Thoracic aorta (tissue), 2 donors: ENCODE measurements around the gene ST7. TPM values are rescaled to one million over a fixed set of nuclear protein-coding genes. Genes with fewer than 3 reads are reported as not detected.
A peak's percentile ranks its signal among the peaks of the same experiment; 100 is the strongest.

Source experiments
- ATAC-seq: fragments of 150-250 bp; one replicate; pipeline ENCODE4 v1.8.0; 2017; ENCODE audit warnings: low read depth; ENCODE audit not compliant: insufficient number of reproducible peaks, low FRiP score
- DNase-seq: peaks from one replicate; pipeline ENCODE4 v3.0.0-alpha.2; 2020; ENCODE audit warnings: low spot score
- H3K27ac ChIP-seq, 2 donors: fragments of 200-600 bp; sonication (generic); 1 replicate in 1 of 2; 2 replicates in 1 of 2; pipeline ENCODE4 v1.5.1; 2016; ENCODE audit warnings: mild to moderate bottlenecking in 2 of 2, moderate library complexity in 2 of 2
- H3K27me3 ChIP-seq: fragments of 200-600 bp; sonication (generic); replicated peaks from 2 replicates; pipeline ENCODE4 v1.6.0; 2016; ENCODE audit warnings: mild to moderate bottlenecking; ENCODE audit not compliant: insufficient read depth
- H3K36me3 ChIP-seq: fragments of 200-600 bp; sonication (generic); one replicate; pipeline ENCODE4 v1.5.1; 2016
- H3K4me1 ChIP-seq, 2 donors: fragments of 200-600 bp; sonication (generic); 1 replicate in 1 of 2; 2 replicates in 1 of 2; pipeline versions ENCODE4 v1.5.1 to v1.6.0; 2016; ENCODE audit warnings: low read depth in 2 of 2, mild to moderate bottlenecking in 1 of 2; ENCODE audit not compliant: control insufficient read depth in 1 of 2
- H3K4me3 ChIP-seq: fragments of 200-600 bp; sonication (generic); 2 replicates; pipeline ENCODE4 v1.5.1; 2016; ENCODE audit warnings: mild to moderate bottlenecking
- H3K9me3 ChIP-seq: fragments of 200-600 bp; sonication (generic); 2 replicates; pipeline ENCODE4 v1.5.1; 2016
- total RNA-seq, 2 donors: library from RNA; depleted of rRNA; stranded (reverse); fragments of >200 nt; gene quantifications; one replicate each; pipeline versions ENCODE4 v1.1.0 to v1.2.3, GENCODE V29; 2016
- TF ChIP-seq, protein P1 (sequence below): fragments of 200-600 bp; sonication (generic); IDR thresholded peaks from one replicate; pipeline ENCODE4 v1.5.1; 2019; ENCODE audit warnings: antibody characterized with exemption

ST7 gene
- total RNA-seq, 2 donors from 2014 or later = 29.8 to 56.2 TPM

DNA sequence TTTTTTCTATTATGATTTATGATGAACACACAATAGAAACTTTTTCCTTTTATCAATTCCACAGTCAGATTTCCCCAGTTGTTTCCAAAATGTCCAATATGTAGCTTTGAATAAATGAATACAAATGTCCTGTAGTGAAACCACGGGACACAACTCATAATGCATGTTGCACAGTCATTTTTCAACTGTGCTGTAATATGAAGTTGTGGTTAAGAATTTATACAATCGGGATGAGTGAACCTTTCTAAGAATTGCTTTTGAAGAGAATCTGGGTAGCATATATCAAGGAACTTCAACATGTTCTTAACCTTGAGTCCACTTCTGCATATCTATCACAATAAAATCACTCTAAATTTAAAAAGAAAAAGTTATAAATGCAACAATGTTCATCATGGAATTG is 14.6 kb upstream of the ST7 start:
- Histone ChIP-seq H3K9me3 (no peaks in the 10 kb centered on the region), H3K27me3 (no peaks in the 10 kb centered on the region), H3K27ac (no peak overlapping the region), H3K4me1 (no peaks in the 10 kb centered on the region), H3K36me3 (no peaks in the 10 kb centered on the region), H3K4me3 (no peak overlapping the region)
- DNase-seq (no peak), ATAC-seq (no peak)
- TF ChIP-seq, protein P1, sequence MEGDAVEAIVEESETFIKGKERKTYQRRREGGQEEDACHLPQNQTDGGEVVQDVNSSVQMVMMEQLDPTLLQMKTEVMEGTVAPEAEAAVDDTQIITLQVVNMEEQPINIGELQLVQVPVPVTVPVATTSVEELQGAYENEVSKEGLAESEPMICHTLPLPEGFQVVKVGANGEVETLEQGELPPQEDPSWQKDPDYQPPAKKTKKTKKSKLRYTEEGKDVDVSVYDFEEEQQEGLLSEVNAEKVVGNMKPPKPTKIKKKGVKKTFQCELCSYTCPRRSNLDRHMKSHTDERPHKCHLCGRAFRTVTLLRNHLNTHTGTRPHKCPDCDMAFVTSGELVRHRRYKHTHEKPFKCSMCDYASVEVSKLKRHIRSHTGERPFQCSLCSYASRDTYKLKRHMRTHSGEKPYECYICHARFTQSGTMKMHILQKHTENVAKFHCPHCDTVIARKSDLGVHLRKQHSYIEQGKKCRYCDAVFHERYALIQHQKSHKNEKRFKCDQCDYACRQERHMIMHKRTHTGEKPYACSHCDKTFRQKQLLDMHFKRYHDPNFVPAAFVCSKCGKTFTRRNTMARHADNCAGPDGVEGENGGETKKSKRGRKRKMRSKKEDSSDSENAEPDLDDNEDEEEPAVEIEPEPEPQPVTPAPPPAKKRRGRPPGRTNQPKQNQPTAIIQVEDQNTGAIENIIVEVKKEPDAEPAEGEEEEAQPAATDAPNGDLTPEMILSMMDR = no peak

DNA sequence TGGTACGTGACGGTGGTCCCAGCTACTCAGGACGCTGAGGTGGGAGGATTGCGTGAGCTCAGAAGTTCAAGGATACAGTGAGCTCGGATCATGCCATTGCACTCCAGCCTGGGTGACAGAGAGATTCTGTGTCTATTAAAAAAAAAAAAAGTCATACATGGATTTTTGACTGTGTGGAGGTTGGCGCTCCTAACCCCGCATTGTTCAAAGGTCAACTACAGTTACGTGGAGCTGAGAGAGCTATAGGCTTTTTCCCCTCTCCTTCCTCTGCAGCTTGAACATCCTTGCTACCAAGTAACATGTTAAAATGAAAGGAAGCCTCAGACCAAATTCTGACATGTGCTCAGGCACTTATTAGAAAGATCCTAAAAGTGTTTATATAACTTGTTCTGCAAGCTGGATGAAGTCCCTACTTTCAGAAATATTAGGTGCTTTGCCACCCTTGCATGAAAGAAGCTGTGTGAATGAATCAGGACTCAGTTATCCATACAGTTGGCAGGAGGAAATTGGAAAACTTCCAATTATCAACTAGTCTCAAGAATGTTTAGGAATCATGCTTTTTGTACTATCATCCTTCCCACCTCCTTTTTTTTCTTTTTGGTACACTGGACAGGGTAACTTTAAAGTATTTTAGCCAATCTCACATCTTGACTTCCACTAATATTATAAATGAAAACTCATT is 12.5 kb upstream of the ST7 start:
- TF ChIP-seq, protein P1 = no peak
- H3K36me3 ChIP-seq = no peaks in the 10 kb centered on the region

DNA sequence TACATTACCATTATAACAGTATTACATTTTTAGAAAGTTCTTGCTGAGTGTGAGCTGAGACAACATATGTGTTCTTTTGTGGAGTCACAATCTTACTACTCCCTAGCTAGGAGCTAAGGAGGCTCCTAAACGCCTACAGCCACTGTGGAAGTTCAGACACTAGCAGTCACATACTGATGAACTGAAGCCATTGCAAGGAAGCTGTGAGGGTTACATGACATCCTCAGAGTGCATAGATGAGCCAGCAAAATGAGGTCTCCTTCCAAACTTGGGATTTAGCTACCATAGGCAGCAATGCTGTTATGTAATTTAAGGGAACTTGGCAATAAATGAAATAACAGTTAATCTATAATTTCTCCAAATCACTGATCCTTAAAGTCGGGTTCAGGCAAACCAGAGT is 10.8 kb upstream of the ST7 start:
- H3K9me3 ChIP-seq = no peaks in the 10 kb centered on the region
- H3K4me3 ChIP-seq = no peak overlapping the region
- TF ChIP-seq, protein P1 = no peak
- no peaks in the 10 kb centered on the region for H3K36me3 ChIP-seq
- no peak overlapping the region for H3K27ac ChIP-seq
- H3K27me3 ChIP-seq = no peaks in the 10 kb centered on the region
- H3K4me1 ChIP-seq = no peaks in the 10 kb centered on the region
- ATAC-seq (no peak), DNase-seq (no peak)

More for the DNA sequence above, 12.5 kb upstream of the ST7 start:
- Histone ChIP-seq H3K4me3 (no peak overlapping the region), H3K9me3 (no peaks in the 10 kb centered on the region), H3K27me3 (no peaks in the 10 kb centered on the region), H3K27ac (no peak overlapping the region), H3K4me1 (no peaks in the 10 kb centered on the region)
- DNase-seq (no peak), ATAC-seq (no peak)

DNA sequence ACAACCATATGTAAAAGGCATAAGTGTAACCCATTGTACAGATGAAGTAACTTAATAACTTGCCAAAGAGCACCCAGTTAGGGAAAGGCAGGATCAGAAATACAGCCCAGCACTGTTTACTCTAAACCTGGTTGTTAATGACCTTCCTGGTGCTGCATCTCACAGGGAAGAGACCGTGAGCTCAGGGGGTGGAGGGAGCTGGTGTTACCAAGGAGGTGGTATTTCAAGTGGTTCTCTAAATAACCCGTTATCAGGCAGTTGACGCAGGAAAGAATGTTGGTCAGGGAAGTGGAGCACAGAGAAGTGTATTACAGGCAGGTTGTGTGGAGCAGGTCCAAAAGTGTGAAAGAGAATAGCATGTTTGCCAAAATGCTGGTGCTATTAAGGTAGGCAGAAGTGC is 4.4 kb upstream of the ST7 start:
- TF ChIP-seq, protein P1 = no peak
- H3K4me3 ChIP-seq = no peak overlapping the region
- DNase-seq (no peak), ATAC-seq (no peak)
- peaks cover 16 to 30% of the 10 kb centered on the region in 2 donors for H3K4me1 ChIP-seq
- H3K27ac ChIP-seq = peak overlapping the region in 1 of 2 donors; percentile 9
- H3K36me3 ChIP-seq = no peaks in the 10 kb centered on the region
- H3K9me3 ChIP-seq = no peaks in the 10 kb centered on the region
- no peaks in the 10 kb centered on the region for H3K27me3 ChIP-seq

DNA sequence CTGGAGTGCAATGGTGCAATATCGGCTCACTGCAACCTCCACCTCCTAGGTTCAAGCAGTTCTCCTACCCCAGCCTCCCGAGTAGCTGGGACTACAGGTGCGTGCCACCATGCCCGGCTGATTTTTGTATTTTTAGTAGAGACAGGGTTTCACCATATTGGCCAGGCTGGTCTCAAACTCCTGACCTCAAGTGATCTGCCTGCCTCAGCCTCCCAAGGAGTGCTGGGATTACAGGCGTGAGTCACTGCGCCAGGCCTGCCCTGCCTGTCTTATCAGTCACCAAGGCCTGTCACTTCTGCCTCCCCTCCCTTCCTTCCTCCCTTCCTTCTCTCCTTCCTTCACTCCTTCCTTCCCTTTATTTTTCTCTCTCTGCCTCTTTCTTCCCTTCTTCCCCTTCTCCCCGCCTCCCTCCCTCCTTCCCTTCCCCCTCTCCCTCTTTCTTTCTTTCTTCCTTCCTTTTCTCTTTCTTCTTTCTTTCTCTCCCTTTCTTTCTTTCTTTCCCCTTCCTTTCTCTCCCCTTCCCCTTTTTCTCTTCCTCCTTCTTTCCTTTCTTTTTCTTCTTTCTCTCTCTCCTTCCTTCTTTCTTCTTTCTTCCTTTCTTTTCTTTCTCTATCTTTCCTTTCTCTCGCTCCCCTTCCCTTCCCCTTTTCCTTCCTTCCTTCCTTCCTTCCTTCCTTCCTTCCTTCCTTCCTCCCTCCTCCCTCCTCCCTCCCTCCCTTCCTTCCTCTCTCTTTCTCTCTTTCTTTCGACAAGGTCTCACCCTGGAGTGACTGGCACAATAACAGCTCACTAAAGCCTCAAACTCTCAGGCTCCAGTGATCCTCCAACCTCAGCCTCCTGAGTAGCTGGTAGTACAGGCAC is 3.1 kb upstream of the ST7 start:
- peaks cover 16 to 32% of the 10 kb centered on the region in 2 donors for H3K4me1 ChIP-seq
- ATAC-seq = no peak

More for the DNA sequence above, 3.1 kb upstream of the ST7 start:
- TF ChIP-seq, protein P1 = no peak
- Histone ChIP-seq H3K4me3 (no peak overlapping the region), H3K27me3 (no peaks in the 10 kb centered on the region), H3K36me3 (no peaks in the 10 kb centered on the region), H3K27ac (peak overlapping the region; percentile 0 to 4), H3K9me3 (no peaks in the 10 kb centered on the region)
- DNase-seq = no peak
